PC-3 (cell line): ENCODE results near the gene GCA.

Source experiments
- EZH2 ChIP-seq: fragments of 300-600 bp; sonication (generic); IDR thresholded peaks from one replicate; pipeline ENCODE4 v1.6.1; 2017; ENCODE audit warnings: antibody characterized with exemption, mild to moderate bottlenecking, low read length; ENCODE audit not compliant: unreplicated experiment
- TF ChIP-seq, protein P1 (sequence below): fragments of 300-600 bp; sonication (generic); conservative IDR thresholded peaks from 2 replicates; pipeline ENCODE4 v1.5.1; 2017; ENCODE audit warnings: antibody characterized with exemption, low read depth, mild to moderate bottlenecking, low read length

- TF ChIP-seq, protein P1, sequence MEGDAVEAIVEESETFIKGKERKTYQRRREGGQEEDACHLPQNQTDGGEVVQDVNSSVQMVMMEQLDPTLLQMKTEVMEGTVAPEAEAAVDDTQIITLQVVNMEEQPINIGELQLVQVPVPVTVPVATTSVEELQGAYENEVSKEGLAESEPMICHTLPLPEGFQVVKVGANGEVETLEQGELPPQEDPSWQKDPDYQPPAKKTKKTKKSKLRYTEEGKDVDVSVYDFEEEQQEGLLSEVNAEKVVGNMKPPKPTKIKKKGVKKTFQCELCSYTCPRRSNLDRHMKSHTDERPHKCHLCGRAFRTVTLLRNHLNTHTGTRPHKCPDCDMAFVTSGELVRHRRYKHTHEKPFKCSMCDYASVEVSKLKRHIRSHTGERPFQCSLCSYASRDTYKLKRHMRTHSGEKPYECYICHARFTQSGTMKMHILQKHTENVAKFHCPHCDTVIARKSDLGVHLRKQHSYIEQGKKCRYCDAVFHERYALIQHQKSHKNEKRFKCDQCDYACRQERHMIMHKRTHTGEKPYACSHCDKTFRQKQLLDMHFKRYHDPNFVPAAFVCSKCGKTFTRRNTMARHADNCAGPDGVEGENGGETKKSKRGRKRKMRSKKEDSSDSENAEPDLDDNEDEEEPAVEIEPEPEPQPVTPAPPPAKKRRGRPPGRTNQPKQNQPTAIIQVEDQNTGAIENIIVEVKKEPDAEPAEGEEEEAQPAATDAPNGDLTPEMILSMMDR = no peak
- no peak for TF ChIP-seq EZH2
Observed at GRCh38 chr2:162403884-162404283, 60.0 kb downstream of the GCA start.
